ENCODE measurements around the gene HIPK3. TPM values are rescaled to one million over a fixed set of nuclear protein-coding genes. Genes with fewer than 3 reads are reported as not detected.

The HIPK3 gene
- total RNA-seq, 1 donor from 2014 or later, result 41.9 TPM

- intact Hi-C loops (cut with micrococcal nuclease), result no loop called here
These were observed 131.8 kb downstream of the HIPK3 start for GRCh38 chr11:33388793-33389525.

GRCh38 chr11:33389635-33390034 is 132.5 kb downstream of the HIPK3 start:
- intact Hi-C loops (cut with micrococcal nuclease), result no loop called here

- intact Hi-C loops (cut with micrococcal nuclease), result no loop called here
These were observed 134.0 kb downstream of the HIPK3 start for GRCh38 chr11:33390944-33391892.

GRCh38 chr11:33391893-33392251 is 134.7 kb downstream of the HIPK3 start:
- intact Hi-C loops (cut with micrococcal nuclease), result no loop called here

GRCh38 chr11:33394431-33395109 is 137.4 kb downstream of the HIPK3 start:
- intact Hi-C loops (cut with micrococcal nuclease), result no loop called here

- intact Hi-C loops (cut with micrococcal nuclease), result no loop called here
These were observed 139.2 kb downstream of the HIPK3 start for GRCh38 chr11:33396361-33396760.

GRCh38 chr11:33399421-33399820 is 142.2 kb downstream of the HIPK3 start:
- intact Hi-C loops (cut with micrococcal nuclease), result no loop called here

GRCh38 chr11:33402066-33402465 is 144.9 kb downstream of the HIPK3 start:
- intact Hi-C loops (cut with micrococcal nuclease), result no loop called here

GRCh38 chr11:33403344-33403743 is 146.2 kb downstream of the HIPK3 start:
- intact Hi-C loops (cut with micrococcal nuclease), result no loop called here

GRCh38 chr11:33405834-33406602 is 148.8 kb downstream of the HIPK3 start:
- intact Hi-C loops (cut with micrococcal nuclease), result no loop called here

Other genes with a start within 250 kb of the HIPK3 start
- gene DEPDC7, start 241.5 kb upstream of the HIPK3 start, total RNA-seq, result 0.68 and 1.2 TPM in 2 replicates
- gene TCP11L1, start 217.8 kb upstream of the HIPK3 start, total RNA-seq, result 11.6 and 12.5 TPM in 2 replicates
- 28.5 and 29.9 TPM in 2 replicates for gene CSTF3, start 95.9 kb upstream of the HIPK3 start, total RNA-seq
- gene KIAA1549L, start 118.7 kb downstream of the HIPK3 start, total RNA-seq, result not detected in 2 replicates